Epithelial cell of prostate (primary cell): Measurements from ENCODE around the gene ANO3.
"Not testable (repeated sequence)": the region's sequence is repeated elsewhere in the genome, so short reads cannot be mapped to it uniquely, and the experiment has no call there.

Experiments used
- DNase-seq: peaks from one replicate; pipeline ENCODE4 v3.0.0-alpha.2; 2011; ENCODE audit warnings: low read depth, low spot score
- H3K27ac ChIP-seq: fragments of 450-650 bp; 2 replicates; pipeline ENCODE4 v1.5.1; 2017; ENCODE audit warnings: mild to moderate bottlenecking

ANO3 gene

GRCh38 chr11:26558190-26558589, 226.3 kb downstream of the ANO3 start:
- no peak overlapping the region for H3K27ac ChIP-seq
- DNase-seq: no peak

- H3K27ac ChIP-seq: no peak overlapping the region
- DNase-seq: no peak
Measured at GRCh38 chr11:26569646-26570045, 237.7 kb downstream of the ANO3 start.

- peak within 1 kb of the TSS; percentile 57 for H3K27ac ChIP-seq
- DNase-seq: no peak
Measured at GRCh38 chr11:26571861-26572654, 240.1 kb downstream of the ANO3 start, which contains the start of gene MUC15. Gene MUC15 (minus strand): TSS chr11:26572263. CDS start chr11:26567094, 5,169 bp downstream.

GRCh38 chr11:26572770-26573402, 241.0 kb downstream of the ANO3 start:
- no peak for DNase-seq
- H3K27ac ChIP-seq: peak overlapping the region; percentile 57

GRCh38 chr11:26573896-26574295, 242.0 kb downstream of the ANO3 start:
- H3K27ac ChIP-seq: peak overlapping the region; percentile 57

GRCh38 chr11:26575946-26576345, 244.0 kb downstream of the ANO3 start:
- DNase-seq: no peak

More at GRCh38 chr11:26573896-26574295, 242.0 kb downstream of the ANO3 start:
- no peak for DNase-seq

GRCh38 chr11:26578998-26579661, 247.2 kb downstream of the ANO3 start:
- H3K27ac ChIP-seq: peak overlapping the region; percentile 72
- DNase-seq: no peak

More at GRCh38 chr11:26575946-26576345, 244.0 kb downstream of the ANO3 start:
- no peak overlapping the region for H3K27ac ChIP-seq

GRCh38 chr11:26579683-26580082, 247.8 kb downstream of the ANO3 start:
- DNase-seq: no peak
- H3K27ac ChIP-seq: peak overlapping the region; percentile 72

- DNase-seq: no peak
- peak overlapping the region; percentile 72 for H3K27ac ChIP-seq
Measured at GRCh38 chr11:26580929-26581328, 249.0 kb downstream of the ANO3 start.

GRCh38 chr11:26583550-26583949, 251.6 kb downstream of the ANO3 start:
- peak overlapping the region; percentile 34 for H3K27ac ChIP-seq
- peak; percentile 93 for DNase-seq

- H3K27ac ChIP-seq: no peak overlapping the region
- DNase-seq: no peak
Measured at GRCh38 chr11:26584818-26585217, 252.9 kb downstream of the ANO3 start.

GRCh38 chr11:26587073-26587472, 255.1 kb downstream of the ANO3 start:
- no peak for DNase-seq
- H3K27ac ChIP-seq: peak overlapping the region; percentile 10

- DNase-seq: no peak
- H3K27ac ChIP-seq: no peak overlapping the region
Measured at GRCh38 chr11:26593691-26594090, 261.8 kb downstream of the ANO3 start.

- not testable (repeated sequence) for H3K27ac ChIP-seq, DNase-seq
Measured at GRCh38 chr11:26595207-26595865, 263.4 kb downstream of the ANO3 start.

GRCh38 chr11:26597049-26597689, 265.2 kb downstream of the ANO3 start:
- DNase-seq, H3K27ac ChIP-seq: not testable (repeated sequence)

GRCh38 chr11:26597899-26598298, 266.0 kb downstream of the ANO3 start:
- no peak for DNase-seq

GRCh38 chr11:26599425-26599824, 267.5 kb downstream of the ANO3 start:
- no peak overlapping the region for H3K27ac ChIP-seq
- DNase-seq: no peak

More at GRCh38 chr11:26597899-26598298, 266.0 kb downstream of the ANO3 start:
- H3K27ac ChIP-seq: no peak overlapping the region

GRCh38 chr11:26599876-26600434, 268.0 kb downstream of the ANO3 start:
- no peak for DNase-seq
- no peak overlapping the region for H3K27ac ChIP-seq

- no peak for DNase-seq
- H3K27ac ChIP-seq: no peak overlapping the region
Measured at GRCh38 chr11:26607725-26608506, 276.0 kb downstream of the ANO3 start.
